GM12874 (cell line): ENCODE measurements around the gene UGT1A5.

Experiments
- CTCF ChIP-seq: IDR thresholded peaks from 2 replicates; pipeline ENCODE4 v1.5.1; 2011; ENCODE audit warnings: low read depth, mild to moderate bottlenecking, control low read depth, low read length, moderate library complexity; ENCODE audit not compliant: insufficient read depth

The UGT1A5 gene

GRCh38 chr2:233708942-233709341 lies 3.8 kb upstream of the UGT1A5 start:
- TF ChIP-seq CTCF: no peak

- peak; percentile 88 for TF ChIP-seq CTCF
These were observed 1.2 kb upstream of the UGT1A5 start for GRCh38 chr2:233711312-233712008.

- no peak for TF ChIP-seq CTCF
These were observed 532 bp downstream of the UGT1A5 start for GRCh38 chr2:233713262-233713615.

- TF ChIP-seq CTCF: no peak
These were observed 1.4 kb downstream of the UGT1A5 start for GRCh38 chr2:233714121-233714520.

- no peak for TF ChIP-seq CTCF
These were observed 5.8 kb downstream of the UGT1A5 start, which contains the start of gene UGT1A4 for GRCh38 chr2:233718552-233718951. TSS of gene UGT1A4 (plus strand) at chr2:233718736. CDS start at chr2:233718821, 85 bp downstream.

- TF ChIP-seq CTCF: no peak
These were observed 16.1 kb downstream of the UGT1A5 start, which contains the start of gene UGT1A3 for GRCh38 chr2:233728723-233729301. TSS of gene UGT1A3 (plus strand) at chr2:233729042. CDS start at chr2:233729127, 85 bp downstream.

- TF ChIP-seq CTCF: no peak
These were observed 28.2 kb downstream of the UGT1A5 start for GRCh38 chr2:233740870-233741269.
